HG02884 (cell line): ENCODE data around the gene ZFYVE19.

Source experiments
- ATAC-seq: cut with Tn5 transposase; IDR thresholded peaks from one replicate; pipeline ENCODE4 v1.9.1; 2021; ENCODE audit warnings: mild to moderate bottlenecking, moderate library complexity; ENCODE audit not compliant: unreplicated experiment

ZFYVE19 gene

DNA sequence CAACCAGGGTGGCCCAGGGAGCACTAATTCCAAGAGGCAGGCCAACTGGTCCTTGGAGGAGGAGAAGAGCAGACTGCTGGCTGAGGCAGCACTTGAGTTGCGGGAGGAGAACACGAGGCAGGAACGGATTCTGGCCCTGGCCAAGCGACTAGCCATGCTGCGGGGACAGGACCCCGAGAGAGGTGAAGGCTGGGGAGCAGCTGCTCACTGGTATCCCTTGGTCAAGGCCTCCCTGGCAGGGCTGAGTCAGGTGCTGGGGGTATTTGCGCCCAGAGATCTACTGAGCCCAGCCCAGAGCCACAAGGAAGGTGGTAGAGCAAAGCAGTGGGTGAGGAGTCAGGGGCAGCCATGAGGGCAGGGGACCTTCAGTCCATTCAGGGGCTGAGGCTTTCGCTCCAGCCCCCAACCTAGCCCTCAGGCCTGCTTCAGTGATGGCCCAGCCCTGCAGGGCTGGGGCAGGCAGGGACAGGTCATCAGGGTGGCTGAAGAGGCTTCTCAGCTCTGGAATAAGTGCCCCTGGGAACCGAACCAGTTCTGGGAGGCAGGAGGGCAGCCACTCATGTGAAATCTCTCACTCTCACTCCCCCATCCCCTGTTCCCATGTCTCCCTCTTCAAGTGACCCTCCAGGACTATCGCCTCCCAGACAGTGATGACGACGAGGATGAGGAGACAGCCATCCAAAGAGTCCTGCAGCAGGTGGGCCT, 6.0 kb downstream of the ZFYVE19 start:
- ATAC-seq, result no peak

DNA sequence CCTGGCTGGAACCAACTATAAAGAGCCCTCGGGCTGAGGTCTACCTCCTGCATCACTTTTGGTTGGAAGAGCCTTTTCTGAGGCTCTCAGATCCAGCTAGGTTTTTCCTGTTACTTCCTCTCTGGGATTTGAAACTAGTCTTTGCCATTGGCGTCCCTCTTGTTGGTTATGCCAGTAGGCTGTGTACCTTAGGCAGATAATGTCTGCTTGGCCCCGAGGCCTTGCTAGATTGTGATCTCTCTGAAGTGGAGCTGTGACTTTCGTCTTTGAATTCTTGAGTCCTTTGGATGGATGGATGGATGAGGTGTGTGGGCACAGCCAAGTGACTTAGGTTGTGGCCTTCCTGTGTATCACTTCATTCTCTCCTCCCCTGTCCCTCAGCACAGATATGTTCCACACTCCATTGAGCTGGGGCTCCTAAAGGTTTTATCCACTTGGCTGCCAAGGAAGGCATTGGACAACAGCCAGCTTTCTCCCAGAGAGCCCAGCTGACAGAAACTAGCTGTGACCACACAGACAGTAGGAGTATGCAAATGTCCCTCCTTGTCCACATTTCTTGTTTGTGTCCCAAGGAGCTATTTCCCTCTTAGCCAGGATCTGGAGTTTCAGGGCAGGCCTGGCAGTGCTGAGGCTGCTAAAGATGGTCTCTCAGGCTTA, 8.3 kb downstream of the ZFYVE19 start:
- ATAC-seq, result no peak

- no peak for ATAC-seq
These were observed 12.2 kb downstream of the ZFYVE19 start for GRCh38 chr15:40819048-40819447.

DNA sequence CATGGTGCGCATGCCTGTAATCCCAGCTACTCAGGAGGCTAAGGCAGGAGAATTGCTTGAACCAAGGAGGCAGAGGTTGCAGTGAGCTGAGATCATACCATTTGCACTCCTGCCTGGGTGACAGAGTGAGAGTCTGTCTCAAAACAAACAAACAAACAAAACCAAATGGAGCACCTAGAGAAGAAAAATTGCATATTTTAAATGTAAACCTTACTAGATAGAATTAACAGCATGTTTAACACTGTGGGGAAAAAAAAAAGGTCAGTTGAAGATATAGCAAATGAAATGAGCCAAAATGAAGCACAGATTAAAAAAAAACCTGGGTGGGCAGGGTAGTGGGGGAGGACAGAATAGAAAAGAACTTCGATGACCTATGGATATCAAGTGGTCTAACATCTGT, 14.3 kb downstream of the ZFYVE19 start:
- ATAC-seq, result no peak

DNA sequence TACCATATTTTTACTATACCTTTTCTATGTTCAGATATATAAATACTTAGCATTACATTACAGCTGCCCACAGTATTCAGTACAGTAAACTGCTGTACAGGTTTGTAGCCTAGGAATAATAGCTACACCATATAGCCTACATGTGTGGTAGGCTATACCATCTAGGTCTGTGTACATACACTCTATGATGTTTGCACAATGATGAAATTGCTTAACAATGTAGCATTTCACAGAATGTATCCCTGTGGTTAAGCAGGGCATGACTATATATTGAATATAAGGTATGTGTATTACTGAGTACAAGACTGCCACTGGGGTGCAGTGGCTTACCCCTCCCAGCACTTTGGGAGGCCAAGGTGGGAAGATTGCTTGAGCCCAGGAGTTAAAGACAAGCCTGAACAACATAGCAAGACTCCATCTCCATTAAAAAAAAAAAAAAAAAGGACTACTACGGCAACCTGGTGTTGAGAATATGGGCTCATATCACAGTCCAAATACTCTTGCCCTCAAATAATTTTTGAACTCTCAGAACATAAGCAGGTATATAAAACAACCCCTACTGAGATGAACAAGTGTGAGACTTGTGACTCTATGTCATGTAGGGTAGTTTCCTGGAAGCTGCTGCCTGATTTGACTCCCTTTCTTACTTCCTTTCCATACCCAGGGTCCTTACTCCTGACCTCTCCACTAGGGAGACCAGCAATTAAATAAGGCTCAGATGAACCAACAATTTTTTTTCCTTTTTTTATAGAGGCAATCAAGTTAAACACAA, 16.9 kb downstream of the ZFYVE19 start:
- no peak for ATAC-seq

DNA sequence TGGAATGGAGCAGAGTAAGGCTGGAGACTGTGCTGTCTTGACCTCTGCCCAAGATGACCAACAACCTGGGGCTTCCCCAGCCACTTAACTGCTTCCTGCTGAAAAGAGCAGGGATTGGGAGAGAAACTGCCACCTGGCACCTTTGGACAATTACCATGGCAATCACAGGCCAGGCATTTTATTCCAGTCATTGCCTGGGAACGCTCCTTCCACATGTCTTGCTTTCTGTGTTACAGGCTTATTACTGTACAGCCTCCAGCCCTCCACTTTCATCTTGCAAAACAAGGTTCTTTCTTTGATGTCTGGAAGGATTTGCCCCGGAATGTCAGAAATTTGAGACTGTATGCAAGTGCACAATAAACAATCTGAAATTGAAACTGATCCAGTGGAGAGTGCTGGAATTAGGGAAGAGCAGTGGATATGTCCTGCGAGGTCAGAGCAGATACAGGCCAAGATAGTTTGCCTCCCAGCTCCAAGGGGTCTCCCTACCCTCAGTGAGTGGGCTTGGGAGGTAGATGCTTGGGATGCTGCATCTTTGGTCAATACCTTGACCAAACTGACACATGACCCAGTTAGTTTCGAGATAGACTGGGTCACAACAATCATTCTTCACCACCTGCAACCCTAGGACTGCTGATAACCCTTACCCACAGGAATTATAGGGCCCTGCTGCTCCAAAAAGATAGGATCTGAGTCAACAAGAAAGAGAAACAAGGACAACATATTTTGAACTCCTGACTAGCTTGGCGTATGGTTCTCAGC, 19.0 kb downstream of the ZFYVE19 start:
- ATAC-seq, result no peak

- no peak for ATAC-seq
These were observed 19.7 kb downstream of the ZFYVE19 start for GRCh38 chr15:40826423-40827075.

GRCh38 chr15:40828447-40829036, 21.7 kb downstream of the ZFYVE19 start, which contains the start of gene PPP1R14D:
PPP1R14D (minus strand) TSS chr15:40828708; CDS start chr15:40828641, 67 bp downstream.
- ATAC-seq, result no peak

DNA sequence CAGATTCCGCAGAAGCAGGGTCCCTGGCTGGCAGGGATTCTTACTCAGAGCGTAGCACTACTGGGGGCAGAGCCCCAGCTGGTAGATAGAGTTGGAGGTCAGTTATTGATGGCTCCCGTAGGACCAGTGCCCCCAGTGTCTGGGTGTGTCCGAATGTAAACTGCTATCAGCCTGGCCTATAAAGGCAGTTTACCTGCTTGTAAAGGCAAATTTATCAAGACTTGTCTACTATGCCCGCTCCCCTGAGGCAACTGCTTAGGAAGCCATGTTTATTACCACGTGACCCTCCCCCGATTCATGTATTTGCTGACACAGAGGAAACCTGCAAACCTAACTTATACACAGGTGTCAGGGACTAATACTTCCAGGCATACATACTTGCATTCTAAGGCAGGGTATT, 22.2 kb downstream of the ZFYVE19 start:
- no peak for ATAC-seq

- no peak for ATAC-seq
These were observed 24.0 kb downstream of the ZFYVE19 start for GRCh38 chr15:40830884-40831283.

- ATAC-seq, result no peak
These were observed 25.0 kb downstream of the ZFYVE19 start for GRCh38 chr15:40831861-40832260.

GRCh38 chr15:40832903-40833302, 26.0 kb downstream of the ZFYVE19 start:
- no peak for ATAC-seq

DNA sequence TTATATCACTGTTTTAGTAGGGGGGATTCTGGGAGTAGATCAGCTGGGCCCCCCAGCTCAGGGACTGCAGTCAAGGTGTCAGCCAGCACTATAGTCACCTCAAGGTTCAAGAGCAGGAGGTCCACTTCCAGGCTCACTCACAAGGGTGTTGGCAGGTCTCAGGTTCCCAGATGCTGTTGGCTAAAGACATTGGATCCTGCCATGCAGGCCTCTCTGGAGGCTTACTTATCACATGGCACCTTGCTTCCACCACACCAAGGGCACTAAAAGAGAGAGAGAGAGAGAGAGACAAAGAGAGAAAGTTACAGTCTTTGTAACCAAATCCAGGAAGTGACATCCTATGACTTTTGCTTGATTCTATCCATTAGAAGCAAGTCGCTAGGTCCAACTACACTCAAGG, 29.1 kb downstream of the ZFYVE19 start:
- ATAC-seq, result no peak

DNA sequence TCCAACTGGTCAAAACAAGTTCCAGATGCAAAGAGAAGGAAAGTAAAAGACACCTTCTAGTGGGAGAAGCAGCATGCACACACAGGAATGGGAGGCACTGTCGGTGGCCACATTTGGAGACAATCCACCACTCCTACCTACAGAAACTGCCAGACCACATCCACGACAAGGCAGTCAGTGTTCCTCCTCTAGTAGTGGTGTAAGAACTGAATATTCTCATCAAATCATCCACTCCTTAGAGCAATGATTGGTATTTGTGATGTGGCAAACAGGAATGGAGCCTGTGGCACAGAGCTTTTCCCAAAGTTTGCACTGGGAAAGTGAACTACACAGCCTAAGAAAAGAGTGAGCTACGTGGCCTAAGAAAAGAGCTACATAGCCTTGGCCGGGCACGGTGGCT, 31.9 kb downstream of the ZFYVE19 start:
- ATAC-seq, result no peak

GRCh38 chr15:40841741-40842140, 34.9 kb downstream of the ZFYVE19 start:
- ATAC-seq, result no peak

DNA sequence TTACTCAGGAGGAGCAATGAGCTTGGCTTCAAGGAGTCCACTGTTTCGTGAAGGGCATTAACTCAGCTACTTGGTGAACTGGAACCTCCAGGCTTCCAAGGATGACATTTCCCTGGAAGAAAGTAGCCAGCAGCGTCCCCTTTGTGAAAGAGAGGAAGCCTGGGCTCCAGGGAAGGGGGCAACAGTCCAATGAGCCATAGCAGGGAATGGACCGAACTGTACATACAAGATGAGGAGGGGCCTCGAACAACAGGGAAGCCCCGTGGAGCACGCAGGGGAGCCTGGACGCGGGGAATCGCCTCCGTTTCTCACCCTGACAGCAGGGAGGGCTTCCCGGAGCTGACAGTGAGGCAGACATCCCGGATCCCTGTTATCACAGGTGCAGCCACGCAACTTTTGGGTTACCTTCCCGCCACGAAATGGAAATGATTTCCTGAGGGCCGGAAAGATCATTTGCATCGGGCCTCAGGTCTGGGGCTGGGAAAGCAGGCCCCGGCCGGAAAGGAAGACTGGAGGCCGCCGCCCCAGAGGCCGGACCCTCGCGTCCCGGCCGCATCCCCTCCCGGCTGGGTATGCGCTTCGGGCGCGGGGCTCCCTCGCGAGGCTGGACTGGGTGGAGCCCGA, 36.5 kb downstream of the ZFYVE19 start:
- ATAC-seq, result no peak

- ATAC-seq, result no peak
These were observed 37.2 kb downstream of the ZFYVE19 start, which contains the start of gene SPINT1 for GRCh38 chr15:40843885-40844695. SPINT1 (plus strand) TSS chr15:40844048; CDS start chr15:40844555, 507 bp downstream.

GRCh38 chr15:40844696-40845030, 37.8 kb downstream of the ZFYVE19 start:
- ATAC-seq, result no peak

DNA sequence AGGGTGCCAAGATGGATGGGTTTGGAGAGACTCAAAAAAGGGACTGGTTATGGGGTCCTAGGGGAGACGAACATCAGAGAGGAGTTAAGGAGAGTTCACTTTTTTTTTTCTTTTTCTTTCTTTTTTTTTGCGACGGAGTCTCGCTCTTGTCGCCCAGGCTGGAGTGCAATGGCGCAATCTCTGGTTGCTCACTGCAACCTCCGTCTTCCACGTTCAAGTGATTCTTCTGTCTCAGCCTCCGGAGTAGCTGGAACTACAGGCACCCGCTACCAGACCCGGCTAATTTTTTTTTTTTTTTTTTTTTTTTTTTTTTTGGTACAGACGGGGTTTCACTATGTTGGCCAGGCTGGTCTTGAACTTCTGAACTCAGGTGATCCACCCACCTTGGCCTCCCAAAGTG, 38.1 kb downstream of the ZFYVE19 start:
- no peak for ATAC-seq
